NCI-H128 (cell line): ENCODE results near the gene SMIM1.

Experiments used
- DNase-seq: peaks from one replicate; lab custom pipeline; 2025; ENCODE audit not compliant: unreplicated experiment; lab: John Stamatoyannopoulos, UW

SMIM1 gene

DNA sequence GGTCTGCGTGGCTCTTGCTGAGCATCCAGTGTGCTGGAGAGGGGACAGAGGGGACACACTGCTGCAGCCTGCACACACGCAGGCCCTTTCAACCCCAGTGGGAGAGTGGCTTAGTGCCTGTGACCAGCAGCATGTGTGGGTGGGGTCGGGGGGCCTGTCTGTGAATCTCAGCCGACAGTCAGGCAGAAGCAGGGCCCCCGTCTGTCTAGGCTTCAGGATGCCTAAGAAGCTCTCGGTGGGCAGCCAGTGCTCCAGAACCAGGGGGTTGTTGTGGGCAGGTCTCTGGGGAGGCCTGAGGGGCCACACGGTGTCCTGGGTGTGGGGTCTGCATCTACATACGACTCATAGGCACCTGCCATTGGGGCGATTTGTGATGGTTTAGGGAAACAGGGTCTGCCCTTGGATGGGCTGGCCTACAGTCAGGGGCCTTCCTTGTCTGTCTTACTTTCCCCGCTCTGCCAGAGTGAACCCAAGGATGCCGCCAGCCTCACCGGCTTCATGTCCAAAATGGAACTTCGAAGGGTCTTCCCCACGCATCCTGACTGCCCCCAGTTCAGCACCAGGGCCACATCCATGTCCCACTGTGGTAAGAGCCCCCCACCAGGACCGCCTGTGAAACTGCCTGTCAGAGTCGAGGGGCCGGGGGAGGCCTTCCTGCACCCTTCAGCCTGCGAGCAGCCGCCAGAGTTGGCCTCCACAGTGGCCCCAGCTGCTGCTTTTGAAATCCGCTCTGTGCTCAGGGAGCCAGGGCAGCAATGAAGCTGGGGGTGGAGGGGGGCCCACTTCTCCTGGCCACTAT lies 18.7 kb upstream of the SMIM1 start:
- no peak for DNase-seq

DNA sequence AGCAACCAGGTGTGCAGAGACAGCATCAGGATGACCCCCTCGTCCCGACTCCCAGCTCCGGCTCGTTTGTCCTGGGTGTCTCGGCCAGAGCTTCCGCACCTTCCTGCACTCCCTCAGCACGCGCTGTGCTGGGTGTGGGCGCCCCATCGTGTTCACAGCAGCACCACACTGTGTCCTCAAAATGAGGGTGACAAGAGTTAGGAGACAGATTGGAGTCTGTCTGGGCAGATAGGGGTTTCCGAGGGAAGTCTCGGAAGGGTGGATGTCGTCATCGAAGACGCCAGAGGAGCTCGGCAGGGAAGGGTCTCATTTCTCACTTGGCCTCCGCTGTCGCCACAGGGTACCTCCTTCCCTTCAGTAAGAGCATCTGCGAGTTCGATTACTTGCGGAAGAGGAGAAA lies 16.2 kb upstream of the SMIM1 start:
- no peak for DNase-seq

DNA sequence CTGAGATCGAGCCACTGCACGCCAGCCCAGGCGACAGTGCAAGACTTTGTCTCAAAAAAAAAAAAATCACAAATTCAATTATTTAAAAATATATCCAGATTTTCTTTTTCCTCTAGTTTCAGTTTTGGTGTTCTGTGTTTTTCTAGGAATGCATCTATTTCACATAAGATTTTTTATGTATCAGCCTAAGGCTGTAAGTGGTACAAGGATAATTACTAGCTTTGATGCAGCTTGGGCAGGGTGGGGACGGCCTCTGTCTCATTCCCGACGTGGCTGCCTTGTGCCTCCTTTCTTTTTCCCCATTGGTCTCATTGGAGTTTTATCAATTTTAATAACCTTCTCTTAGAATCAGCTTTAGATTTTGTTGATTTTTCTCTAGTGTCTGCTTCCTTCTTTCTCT lies 13.4 kb upstream of the SMIM1 start:
- DNase-seq, result no peak

DNA sequence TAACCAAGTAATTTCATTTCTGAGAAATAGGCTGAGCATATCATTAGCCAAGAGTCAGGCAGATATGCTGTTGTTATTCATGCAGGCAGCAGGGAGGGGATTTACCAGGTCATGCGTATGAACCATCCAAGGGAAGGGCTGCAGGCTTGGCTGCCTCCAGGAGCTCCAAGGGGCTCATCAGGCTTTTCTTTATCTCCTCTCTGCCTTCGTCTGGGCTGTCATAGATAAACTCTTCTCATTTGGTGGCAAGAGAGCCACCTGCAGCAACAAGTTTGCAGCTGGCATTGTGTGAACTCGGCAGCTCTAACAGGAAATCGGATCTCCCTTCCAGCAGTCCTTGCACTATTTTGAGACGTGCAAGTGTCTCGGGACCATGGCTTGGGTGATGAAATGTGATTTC lies 12.8 kb upstream of the SMIM1 start:
- DNase-seq, result no peak

DNA sequence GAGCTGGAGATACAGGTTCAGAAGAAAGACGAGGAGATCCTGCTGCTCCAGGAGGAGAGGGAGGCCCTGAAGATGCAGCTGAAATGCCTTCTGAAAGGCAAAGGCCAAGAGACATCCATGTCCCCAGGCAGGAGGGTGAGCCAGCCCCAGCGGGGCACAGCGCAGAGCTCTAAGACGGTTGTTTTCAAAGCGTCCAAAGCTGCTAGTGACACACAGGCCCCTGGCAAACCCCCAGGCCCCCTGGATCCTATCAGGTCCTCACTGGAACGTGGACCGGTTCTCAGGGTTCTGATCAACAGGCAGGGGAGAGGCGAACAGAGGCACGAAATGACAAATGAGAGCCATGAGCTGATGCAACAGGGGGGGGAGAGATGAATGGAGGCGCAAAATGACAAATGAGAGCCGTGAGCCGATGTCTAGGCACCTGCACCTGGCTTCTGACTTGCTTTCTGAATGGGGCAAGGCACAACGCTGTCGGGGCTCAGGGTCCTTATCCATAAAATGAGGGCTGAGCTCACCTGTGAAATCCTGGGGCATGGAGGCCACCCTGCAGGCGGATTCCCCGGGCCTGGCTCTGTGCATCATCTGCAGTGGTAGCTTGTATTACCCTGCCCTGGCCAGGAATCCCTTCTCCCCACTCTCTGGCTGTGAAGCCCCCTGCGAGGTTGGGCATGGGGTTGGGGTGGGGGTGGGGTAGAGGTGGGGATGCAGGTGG lies 11.1 kb upstream of the SMIM1 start:
- DNase-seq, result no peak

DNA sequence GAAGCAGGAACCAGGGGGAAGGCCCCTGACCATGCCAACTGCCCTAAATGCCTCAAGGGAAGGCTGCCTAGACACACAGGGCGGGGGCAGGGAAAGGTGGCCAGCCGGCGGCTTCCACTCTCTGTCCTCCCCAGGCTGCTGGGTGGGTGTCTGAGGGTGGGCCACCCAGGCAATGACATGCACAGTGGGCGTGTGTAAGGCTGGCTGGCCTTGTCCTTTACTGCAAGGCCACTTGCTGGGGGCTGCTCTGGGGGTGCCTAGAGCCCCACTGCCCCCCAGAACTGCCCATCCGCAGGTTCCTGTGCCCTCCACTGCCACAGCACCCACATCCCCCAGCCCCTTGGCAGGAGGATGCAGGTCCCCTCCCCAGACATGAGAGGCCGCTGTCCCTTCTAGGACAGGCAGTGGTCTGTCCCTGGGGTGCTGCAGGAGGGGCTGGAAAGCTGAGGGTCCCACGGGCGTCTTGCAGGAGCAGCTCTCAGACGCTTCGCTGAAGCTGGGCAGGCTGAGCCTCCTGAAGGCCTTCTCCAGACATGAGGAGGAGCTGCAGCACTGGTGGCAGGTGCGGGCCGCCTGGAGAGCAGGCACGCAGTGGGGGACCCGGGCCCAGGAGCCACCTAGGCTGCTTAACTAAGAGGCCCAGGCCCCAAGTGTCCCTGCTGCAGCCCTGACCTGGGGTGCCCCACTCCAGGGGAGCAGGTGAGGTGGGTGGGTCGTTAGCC lies 10.2 kb upstream of the SMIM1 start:
- DNase-seq, result no peak

DNA sequence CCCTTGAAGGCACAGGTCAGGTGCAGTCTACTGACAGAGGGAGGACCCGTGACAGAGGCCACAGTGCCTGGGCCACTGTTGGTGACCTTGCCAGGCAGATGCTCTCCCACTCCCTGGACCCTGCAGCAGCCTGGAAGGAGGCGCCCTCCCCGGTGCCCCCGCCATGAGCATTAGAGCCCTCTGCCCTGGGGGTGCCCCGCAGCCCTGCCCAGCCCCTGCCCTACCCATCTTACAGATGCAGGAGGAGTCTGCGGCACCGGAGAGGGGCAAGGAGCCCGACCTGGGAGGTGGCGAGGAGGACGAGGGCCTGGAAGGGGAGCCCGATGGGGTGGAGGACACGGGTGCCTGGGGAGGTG lies 9.7 kb upstream of the SMIM1 start:
- no peak for DNase-seq

DNA sequence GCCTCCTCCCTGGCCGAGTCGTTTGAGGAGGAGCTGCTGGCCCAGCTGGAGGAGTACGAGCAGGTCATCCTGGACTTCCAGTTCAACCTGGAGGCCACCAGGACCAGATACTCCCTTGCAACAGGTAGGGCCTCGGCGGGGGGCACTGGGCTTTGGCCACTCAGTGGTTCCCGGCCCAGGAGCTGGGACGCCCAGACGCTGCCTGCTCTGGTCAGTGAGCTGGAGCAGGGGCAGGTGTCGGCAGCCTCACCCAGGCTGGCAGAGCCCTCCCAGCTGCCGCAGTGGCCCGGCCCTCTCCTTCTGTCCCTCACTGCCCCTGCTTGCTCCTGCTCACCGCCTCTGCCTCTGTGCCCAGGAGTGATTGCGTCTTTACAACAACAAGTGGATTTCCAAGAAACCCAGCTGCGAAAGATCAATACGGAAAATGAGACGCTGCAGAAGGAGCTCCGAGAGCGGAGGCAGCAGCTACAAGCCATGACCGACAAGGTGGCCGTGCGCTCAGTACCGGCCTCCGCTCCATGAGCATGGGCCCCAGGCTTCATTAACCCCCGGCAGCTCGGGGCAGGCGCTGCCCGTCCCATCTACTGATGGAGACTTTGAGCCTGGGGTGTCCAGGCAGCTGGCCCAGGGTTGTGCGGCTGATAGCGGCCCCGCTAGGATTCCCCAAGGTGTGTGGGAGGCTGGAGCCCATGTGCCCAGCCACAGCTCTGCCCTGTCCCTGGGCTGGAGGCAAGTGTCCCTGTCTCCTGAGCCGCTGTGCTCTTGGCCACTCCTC lies 9.0 kb upstream of the SMIM1 start:
- no peak for DNase-seq

DNA sequence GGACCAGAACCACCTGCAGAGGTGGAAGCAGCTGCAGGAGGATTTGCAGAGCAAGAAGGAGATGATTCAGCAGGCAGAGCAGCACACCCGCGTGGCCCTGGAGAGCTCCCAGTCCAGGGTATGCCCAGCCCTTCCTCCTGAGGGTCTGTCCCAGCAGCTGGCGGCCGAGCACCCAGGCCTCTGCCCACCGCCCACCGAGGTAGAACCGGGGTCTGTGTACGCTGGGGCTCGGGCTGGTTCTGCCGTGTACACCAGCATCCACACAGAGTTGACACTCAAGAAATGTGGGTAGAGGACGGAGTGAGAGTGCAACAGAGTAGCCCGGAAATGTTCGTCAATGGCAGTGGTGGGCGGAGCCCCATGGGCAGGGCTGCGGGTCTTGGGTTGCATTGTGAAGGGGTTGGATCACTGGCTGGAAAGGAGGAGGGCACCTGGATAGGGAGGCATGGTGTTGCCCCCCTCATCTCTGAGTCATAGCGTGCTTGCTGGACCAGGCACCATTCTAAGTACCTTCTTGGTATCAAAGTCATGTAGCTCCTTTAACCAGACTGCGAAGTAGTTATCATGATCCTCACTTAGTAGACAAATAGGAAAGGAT lies 5.1 kb upstream of the SMIM1 start:
- no peak for DNase-seq

DNA sequence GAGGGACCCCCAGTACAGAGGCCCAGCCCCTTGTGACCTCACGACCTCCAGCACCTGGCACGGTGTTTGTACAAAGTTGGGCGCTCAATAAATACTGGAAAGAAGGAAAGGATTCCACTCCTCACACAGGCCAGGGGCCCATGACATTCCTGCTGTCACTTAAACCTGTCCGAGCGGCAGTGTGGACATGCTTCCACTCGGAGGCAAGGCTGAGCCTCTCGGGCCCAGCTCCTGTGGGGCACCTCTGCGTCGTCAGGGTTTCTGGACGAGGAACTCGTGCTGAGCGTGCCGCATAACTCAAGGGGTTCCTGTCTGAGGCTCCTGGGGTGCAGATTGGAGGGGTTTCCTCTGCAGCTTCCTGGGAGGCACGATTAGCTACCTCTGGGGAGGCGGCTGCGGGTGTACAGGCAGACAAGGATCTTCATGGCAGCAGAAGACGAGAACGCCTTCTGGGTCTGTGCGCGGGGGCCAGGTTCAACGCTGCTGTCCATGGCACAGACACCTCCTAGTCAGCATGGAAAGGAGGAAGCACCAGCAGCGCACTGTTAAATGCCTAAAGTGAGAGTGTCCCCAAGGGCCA lies 3.6 kb upstream of the SMIM1 start:
- DNase-seq, result no peak

DNA sequence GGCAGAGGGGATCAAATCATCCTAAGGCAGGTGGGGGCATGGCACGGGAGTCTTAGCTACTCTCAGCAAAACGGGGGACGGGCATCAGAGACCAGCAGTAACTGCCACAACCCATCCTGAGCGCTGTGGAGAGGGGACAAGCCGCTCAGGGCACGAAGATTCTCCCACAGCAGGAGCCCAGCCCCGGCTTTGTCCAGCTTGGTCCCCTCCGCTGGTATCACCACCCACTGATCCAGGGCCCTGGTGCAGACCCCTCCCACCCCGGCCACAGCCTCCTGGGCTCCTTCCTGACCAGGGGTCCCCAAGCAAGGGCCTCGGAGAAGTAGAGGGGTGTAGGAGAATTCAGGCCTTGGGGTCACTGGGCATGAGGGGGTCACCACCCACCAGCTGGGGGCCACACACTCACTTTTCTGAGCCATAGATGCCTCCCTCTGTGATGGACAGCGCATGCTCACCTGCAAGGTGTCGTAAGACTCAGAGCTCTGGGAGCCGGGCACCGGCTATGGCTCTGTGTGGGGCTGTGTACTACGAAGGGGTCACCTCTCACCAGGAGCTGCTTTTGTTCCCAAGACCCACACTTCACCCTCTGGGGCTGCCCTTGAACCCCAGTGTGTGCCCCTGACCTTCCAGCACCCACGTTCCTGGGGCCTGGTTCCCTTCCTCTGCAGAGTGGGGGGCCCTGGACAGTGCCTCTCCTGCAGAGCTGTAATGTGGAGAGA lies 2.3 kb upstream of the SMIM1 start:
- DNase-seq, result no peak

DNA sequence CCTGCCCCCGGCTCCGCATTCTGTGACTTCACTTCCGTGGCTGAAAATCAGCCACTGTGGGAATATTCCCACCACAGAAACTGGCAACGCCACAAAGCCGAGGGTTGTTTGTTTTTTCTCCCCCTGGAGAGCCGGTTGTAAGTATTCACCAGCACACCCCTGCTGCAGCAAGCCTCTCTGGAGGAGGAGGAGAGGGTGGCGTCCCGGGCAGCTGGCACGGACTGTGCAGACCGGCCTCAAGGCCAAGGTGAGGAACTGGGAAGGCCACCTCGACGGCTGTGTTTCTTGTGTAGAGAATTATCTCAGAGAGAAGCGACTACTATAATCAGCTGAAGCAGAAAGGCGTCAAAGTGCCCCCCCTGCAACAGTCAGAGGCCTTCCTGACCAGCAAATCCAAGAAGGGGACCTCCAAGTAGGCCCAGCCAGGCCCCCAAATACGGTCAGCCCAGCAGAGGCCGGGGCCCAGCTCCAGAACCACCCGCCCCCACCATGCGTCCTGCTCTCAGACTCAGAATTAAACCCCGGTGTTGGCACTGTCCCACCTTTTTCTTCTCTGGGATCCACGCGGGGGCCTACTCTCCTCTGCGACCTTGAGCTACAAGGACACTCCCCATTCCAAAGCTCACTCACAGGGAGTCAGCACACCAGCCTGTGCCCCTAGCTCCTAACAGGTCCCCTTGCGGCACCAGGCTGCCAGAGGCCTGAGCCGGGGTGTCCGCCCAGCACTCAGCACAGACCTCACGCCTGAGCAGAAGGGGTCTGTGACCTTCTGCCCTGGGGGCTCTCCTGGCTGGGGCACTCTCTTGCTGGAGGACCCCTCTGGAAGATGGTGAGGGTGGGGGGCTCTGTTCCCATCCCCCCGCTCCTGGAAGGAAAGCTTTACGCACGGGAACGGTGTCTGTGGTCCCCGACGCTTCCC lies 1.2 kb upstream of the SMIM1 start:
- no peak for DNase-seq

DNA sequence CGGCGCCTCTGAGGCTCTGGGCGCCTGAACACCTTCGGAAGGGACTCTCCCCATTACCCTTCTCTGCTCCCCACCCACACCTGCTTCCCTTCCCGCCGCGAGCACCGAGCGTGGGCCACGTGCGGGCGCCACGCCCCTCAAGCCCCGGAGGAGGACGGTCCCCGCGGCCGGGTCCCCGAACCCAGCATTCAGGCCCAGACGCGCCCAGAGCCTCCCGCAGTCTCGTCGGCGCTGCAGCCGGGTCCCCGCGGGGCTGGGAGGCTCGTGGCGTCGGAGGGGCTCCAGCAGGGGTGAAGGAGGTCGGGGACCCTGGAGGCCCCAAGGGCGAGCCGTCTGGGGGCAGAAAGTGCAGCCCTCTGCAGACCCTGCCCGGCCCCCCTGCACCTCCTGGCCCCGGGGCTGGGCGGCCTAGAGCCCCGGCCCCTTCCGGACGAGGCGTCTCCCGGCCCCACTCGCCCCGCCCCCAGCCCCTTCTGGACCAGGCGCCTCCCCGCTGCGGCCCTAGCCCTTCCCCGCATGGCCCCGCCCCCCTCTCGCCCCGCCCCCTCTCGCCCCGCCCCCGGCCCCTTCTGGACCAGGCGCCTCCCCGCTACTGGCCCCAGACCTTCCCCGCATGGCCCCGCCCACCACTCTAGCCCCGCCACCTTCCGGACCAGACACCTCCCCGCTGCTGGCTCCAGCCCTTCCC lies 378 bp upstream of the SMIM1 start:
- peak; percentile 65 for DNase-seq

DNA sequence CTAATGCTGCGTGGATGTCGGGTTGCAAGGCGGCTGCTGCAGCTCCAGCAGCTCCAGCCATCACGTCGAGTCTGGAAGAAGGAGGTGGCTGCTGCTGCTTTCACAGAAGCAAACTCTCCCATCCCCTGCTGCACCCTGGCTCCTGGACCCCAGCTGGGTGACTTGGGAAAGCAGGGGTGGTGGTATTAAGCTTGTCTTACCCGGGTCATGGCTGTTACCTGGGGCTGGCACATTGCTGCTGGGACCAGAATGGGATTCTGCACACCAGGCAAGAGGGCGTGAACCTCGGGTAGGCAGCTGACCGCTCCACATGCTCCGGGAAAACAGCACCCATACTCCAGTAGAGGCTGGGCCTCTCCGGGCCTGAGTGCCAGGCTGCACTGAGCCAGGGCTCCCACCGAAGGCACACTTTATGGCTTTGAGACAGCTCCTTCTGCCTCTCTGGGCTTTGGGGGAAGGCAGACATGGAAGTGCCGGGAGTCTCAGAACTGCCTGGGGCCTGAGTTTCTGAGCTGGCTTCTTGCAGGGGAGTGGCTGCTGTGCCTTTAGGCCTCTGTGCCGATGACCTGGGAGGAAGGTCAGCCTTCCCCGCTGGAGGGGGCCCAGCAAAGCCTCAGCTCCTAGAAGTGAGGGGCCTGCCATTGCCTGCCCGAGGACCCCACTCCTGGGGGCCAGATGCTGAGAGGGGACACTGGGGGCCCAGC lies 1.2 kb downstream of the SMIM1 start:
- no peak for DNase-seq

DNA sequence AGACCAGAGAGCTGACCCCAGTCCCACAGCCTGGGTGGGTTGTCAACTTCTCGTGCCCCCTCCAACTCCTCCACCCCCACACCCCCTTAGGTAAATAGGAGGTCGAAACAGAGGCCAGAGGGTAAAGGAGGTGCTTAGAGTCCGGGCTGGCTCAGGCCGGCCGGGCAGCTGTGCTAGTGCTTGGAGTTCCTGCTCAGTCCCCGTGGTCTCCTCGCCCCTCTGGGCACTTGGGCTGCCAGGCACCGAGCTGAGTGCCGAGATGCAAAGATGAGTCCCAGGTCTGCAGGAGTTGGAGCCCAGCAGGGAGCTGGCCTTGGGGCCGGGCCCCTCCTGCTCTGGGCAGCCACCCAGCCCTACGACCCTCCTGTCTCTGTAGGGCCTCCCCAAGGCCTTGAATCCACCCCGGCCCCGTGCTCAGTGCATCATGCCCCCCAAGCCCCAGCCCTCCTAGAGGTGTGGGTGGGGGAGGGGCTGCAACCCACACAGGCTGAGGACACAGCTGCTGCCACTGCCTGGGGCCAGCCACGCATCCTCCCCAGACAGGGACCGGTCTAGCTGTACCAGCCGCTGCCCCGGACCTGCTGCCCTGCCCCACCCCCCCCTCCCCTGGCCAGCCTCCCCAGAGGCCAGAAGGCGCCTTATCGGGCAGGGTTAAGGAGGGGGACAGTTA lies 1.9 kb downstream of the SMIM1 start:
- no peak for DNase-seq

DNA sequence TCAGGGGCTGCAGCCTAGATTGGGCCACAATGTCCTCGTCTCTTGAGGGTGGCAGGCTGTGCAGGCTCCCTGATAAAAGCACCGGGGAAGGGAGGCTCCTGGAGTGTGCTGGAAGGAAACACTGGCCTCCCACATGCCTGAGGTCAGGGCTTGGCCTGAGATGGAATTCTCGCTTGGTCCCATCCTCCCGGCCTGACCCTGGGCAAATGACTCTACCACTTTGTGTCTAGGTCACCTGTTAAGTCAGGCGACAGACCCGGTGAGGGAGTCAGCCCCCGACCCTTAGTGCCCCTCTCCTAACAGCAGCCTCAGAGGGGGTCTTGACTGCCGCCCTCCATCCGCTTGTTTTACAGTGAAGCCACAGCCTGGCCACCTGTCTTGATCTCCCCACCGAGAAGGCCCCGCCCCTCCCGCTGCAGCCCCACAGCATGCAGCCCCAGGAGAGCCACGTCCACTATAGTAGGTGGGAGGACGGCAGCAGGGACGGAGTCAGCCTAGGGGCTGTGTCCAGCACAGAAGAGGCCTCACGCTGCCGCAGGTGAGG lies 2.5 kb downstream of the SMIM1 start:
- DNase-seq, result no peak
